Measurements from ENCODE around the gene TBCK. TPM values are rescaled to one million over a fixed set of nuclear protein-coding genes. Genes with fewer than 3 reads are reported as not detected.

TBCK gene
- total RNA-seq, 1 experiment from 2014 or later: 25.5 TPM

DNA sequence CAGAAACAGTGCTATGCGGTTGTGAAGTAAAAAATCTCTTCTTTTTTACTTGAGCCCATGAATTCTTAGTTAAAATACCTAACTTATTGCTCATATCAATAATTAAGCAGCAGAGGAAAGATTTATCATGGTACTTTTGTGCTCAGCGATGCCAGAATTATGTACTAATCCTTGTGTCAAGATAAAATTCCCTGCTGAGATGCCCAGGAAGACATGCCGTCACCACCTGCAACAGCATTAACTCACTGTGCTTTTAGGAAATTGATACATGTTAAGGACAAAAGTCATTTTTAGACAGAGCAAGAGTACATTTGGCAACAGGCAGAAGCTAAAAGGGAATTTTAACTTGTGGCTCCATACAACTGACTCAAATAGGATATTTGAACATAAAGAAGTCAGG, 281.8 kb downstream of the TBCK start:
- DNase-seq (ENCODE audit: low spot score): peak; percentile 84
- ChIA-PET POLR2A (ENCODE audit: low non-redundant PET) (no interaction called here), CTCF (no interaction called here)
- TF ChIP-seq CTCF (conservative IDR thresholded peaks at IDR 0.05; ENCODE audit: low read depth, low read length): no peak
- TF ChIP-seq EZH2 (IDR thresholded peaks at IDR 0.05; ENCODE audit: borderline replicate concordance, low read depth, low read length, poor library complexity, severe bottlenecking): no peak
- no peaks in the 10 kb centered on the region for H3K36me3 ChIP-seq (ENCODE audit: insufficient read depth, low read length, poor library complexity, severe bottlenecking)
- intact Hi-C loops (cut with micrococcal nuclease; ENCODE audit: unreplicated experiment): no loop called here
- peak overlapping the region; percentile 73 for H3K27ac ChIP-seq (ENCODE audit: low read depth, low read length, poor library complexity, severe bottlenecking)
- H3K4me1 ChIP-seq (ENCODE audit: insufficient read depth, low read length, poor library complexity, severe bottlenecking): peaks cover 28% of the 10 kb centered on the region
- H3K27me3 ChIP-seq (replicated peaks; ENCODE audit: insufficient read depth, low read depth, low read length, poor library complexity): no peaks in the 10 kb centered on the region
- no TSS peak for BruUV-seq (replicated peaks)
- peak overlapping the region; percentile 0 for H3K4me3 ChIP-seq (ENCODE audit: low read depth, low read length, poor library complexity, severe bottlenecking)
- H3K9me3 ChIP-seq (ENCODE audit: low read depth, low read length, poor library complexity, severe bottlenecking): no peaks in the 10 kb centered on the region

DNA sequence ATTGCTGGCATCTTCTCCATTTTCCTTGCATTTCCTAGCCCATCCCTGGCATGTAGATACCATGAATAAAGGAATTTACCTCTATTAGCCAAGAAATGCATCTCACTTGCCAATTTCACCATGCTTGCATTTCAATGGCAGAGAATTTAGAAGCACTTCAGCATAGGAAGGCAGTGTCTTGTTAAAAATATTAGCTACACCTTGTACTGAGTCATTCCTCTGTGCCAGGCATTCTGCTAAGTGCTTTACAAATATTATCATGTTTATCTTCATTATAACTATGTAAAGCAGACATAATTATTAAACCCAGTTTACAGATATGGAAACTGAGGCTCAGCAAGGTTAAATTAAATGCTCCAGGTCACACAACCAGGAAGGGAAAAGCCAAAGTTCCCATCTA, 282.5 kb downstream of the TBCK start:
- intact Hi-C loops (cut with micrococcal nuclease; ENCODE audit: unreplicated experiment): no loop called here
- ChIA-PET CTCF (no interaction called here), POLR2A (ENCODE audit: low non-redundant PET) (no interaction called here)
- Histone ChIP-seq H3K27ac (ENCODE audit: low read depth, low read length, poor library complexity, severe bottlenecking) (peak overlapping the region; percentile 73), H3K36me3 (ENCODE audit: insufficient read depth, low read length, poor library complexity, severe bottlenecking) (no peaks in the 10 kb centered on the region), H3K27me3 (replicated peaks; ENCODE audit: insufficient read depth, low read depth, low read length, poor library complexity) (no peaks in the 10 kb centered on the region), H3K4me3 (ENCODE audit: low read depth, low read length, poor library complexity, severe bottlenecking) (no peak overlapping the region), H3K9me3 (ENCODE audit: low read depth, low read length, poor library complexity, severe bottlenecking) (no peaks in the 10 kb centered on the region), H3K4me1 (ENCODE audit: insufficient read depth, low read length, poor library complexity, severe bottlenecking) (peaks cover 24% of the 10 kb centered on the region)
- no TSS peak for BruUV-seq (replicated peaks)
- no peak for TF ChIP-seq EZH2 (IDR thresholded peaks at IDR 0.05; ENCODE audit: borderline replicate concordance, low read depth, low read length, poor library complexity, severe bottlenecking)
- TF ChIP-seq CTCF (conservative IDR thresholded peaks at IDR 0.05; ENCODE audit: low read depth, low read length): no peak
- DNase-seq (ENCODE audit: low spot score): no peak

- Histone ChIP-seq H3K4me1 (ENCODE audit: insufficient read depth, low read length, poor library complexity, severe bottlenecking) (peaks cover 24% of the 10 kb centered on the region), H3K4me3 (ENCODE audit: low read depth, low read length, poor library complexity, severe bottlenecking) (no peak overlapping the region), H3K27me3 (replicated peaks; ENCODE audit: insufficient read depth, low read depth, low read length, poor library complexity) (no peaks in the 10 kb centered on the region), H3K27ac (ENCODE audit: low read depth, low read length, poor library complexity, severe bottlenecking) (no peak overlapping the region), H3K36me3 (ENCODE audit: insufficient read depth, low read length, poor library complexity, severe bottlenecking) (no peaks in the 10 kb centered on the region), H3K9me3 (ENCODE audit: low read depth, low read length, poor library complexity, severe bottlenecking) (no peaks in the 10 kb centered on the region)
- no peak for TF ChIP-seq CTCF (conservative IDR thresholded peaks at IDR 0.05; ENCODE audit: low read depth, low read length)
- TF ChIP-seq EZH2 (IDR thresholded peaks at IDR 0.05; ENCODE audit: borderline replicate concordance, low read depth, low read length, poor library complexity, severe bottlenecking): no peak
- no TSS peak for BruUV-seq (replicated peaks)
- ChIA-PET CTCF (no interaction called here), POLR2A (ENCODE audit: low non-redundant PET) (no interaction called here)
- intact Hi-C loops (cut with micrococcal nuclease; ENCODE audit: unreplicated experiment): no loop called here
- DNase-seq (ENCODE audit: low spot score): no peak
Observed at GRCh38 chr4:106032851-106033286, 283.1 kb downstream of the TBCK start.

All from A673 (cell line).